GM18498 (cell line): ENCODE data around the gene SENP1.

Experiments used
- ATAC-seq: cut with Tn5 transposase; IDR thresholded peaks from one replicate; pipeline ENCODE4 v1.9.1; 2021; ENCODE audit warnings: mild to moderate bottlenecking, moderate library complexity; ENCODE audit not compliant: unreplicated experiment

Gene SENP1

DNA sequence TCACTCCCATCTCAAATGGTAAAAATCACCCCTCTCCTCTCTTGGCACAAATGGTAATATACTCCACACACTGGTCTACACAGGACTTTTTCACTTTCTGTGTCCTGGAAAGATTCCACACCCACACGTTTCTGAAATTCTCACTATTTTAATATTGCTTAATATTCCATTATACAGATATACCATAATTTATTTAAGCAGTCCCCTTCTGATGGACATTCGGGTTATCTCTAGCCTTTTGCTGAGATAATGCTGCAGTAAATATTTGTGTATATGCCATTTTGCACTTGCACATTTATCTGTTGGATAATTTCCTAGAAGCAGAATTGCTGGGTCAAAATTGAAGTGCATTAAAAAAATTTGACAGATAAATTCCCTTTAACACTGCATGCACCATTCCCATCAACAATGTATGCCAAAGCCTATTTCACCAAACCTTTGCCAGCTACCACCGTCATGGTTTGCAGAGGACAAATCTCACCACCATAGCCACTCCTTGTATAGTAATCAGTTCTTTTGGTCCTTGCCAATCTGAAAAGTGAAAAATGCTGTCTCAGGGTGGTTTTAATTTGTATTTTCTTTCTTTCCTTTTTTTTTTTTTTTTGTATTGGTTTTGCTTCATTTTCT, 86.1 kb downstream of the SENP1 start:
- ATAC-seq: no peak

- no peak for ATAC-seq
Observed at GRCh38 chr12:48018618-48018995, 87.3 kb downstream of the SENP1 start.

DNA sequence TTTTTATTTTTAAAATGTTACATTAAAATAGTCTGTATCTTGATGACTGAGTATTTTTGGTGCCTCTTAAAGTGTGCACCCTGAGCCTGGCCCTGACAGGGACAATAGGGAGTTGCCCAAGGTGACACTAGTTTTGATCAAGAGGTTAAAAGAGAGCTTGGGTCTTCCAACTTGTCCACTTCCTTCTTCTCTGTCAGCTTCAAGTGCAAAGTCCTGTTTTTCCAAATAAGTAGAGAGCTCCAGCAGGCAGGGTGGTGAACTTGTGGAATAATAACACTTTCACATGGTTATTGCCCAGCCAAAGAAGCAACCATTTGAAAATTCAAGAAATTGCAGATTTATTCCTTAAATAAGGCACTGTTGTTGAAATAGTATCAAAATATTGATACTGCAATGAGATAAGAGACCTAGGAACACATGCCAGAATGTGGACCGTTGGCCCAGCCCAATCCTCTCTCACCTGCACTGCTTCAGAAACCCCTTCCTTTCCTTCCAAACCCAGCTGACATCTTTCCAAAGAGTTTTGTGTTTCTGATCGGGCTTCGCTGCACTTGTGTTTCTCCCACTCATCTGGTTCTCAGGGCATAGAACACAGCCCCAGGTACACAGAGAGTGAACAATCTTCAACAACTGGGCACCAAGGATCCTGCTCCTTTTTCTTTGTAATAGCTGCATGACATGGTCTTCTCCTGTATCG, 87.8 kb downstream of the SENP1 start:
- ATAC-seq: no peak

GRCh38 chr12:48017496-48017895, 88.4 kb downstream of the SENP1 start:
- no peak for ATAC-seq

- no peak for ATAC-seq
Observed at GRCh38 chr12:48016373-48017020, 89.4 kb downstream of the SENP1 start.

- no peak for ATAC-seq
Observed at GRCh38 chr12:48015954-48016353, 89.9 kb downstream of the SENP1 start.

GRCh38 chr12:48015129-48015528, 90.8 kb downstream of the SENP1 start:
- no peak for ATAC-seq

GRCh38 chr12:48013287-48013686, 92.6 kb downstream of the SENP1 start:
- no peak for ATAC-seq

DNA sequence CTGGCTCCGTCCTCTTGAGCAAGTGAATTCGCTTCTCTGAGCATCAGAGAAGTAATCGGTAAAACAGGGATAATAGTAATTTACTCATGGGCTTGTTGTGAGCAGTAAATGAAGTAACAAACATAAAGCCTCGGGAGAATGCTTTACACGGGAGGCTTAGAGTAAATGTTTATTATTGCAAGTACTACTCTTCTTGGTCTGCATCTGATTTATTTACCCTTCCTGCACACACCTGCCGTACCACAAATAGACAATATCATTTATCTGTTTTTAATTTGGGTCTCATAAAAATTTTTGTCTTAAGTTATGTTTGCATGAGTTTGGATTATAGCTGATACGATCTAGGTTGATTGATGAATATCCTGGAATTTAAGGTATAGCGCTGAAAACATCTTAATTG, 93.8 kb downstream of the SENP1 start:
- no peak for ATAC-seq

GRCh38 chr12:48010366-48010970, 95.4 kb downstream of the SENP1 start:
- no peak for ATAC-seq

DNA sequence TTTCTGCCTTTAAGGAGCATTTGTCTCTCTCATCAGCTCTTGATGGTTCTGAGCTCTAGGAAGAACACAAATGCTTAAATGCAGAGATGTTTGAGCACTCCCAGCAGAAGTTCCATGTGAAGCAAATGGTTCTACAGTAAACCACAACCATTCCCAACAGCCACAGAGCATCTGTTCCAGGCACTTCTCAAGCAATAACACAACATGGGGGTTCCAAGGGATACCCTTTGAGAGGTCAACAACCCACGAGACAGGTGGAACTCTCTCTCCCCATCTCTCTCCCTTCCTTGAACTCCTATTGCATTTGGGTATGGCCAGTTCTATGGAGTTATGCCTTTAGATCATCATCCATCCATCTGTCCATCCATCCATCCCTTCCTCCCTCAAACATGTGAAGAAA, 96.4 kb downstream of the SENP1 start:
- ATAC-seq: no peak

DNA sequence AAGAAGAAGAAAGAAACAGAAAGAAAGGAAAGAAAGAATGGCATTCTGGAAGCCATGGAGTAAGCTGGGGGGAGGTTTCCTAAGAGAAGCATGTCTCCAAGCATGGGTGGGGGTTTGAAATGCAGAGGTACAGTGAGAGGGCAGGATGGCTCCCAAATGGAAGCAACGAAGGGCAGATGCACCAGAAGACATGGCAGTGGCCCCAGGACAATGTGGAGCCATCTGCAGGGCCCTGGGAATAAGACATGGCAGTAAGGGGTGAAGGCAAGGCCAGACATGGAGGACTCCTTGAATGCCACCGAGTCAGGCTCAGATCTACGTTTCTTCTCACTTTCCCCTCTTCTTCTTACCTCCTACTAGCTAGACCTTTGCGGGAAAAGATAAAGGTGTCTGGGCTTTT, 96.9 kb downstream of the SENP1 start:
- no peak for ATAC-seq

- no peak for ATAC-seq
Observed at GRCh38 chr12:48008349-48008748, 97.5 kb downstream of the SENP1 start.

DNA sequence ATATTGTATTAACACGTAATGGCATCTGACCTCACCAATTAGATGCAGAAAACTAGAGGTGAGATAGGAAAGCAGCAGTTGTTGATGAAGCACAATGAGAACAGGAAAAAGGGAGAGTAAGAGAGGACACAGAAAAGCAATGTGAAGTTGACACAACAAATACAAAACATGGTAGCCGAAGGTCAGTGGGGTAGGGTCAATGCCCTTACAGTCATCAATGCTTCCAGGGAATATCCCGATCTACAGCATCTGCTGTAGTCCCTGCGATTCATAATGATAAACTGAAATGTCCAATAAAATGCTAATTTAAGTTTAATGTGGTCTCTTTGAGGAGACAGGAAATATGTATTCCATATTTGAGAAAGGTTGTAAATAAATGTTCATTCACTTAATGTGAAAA, 98.7 kb downstream of the SENP1 start:
- no peak for ATAC-seq

GRCh38 chr12:48005750-48006021, 100.2 kb downstream of the SENP1 start:
- no peak for ATAC-seq

- ATAC-seq: no peak
Observed at GRCh38 chr12:48005001-48005749, 100.7 kb downstream of the SENP1 start.

DNA sequence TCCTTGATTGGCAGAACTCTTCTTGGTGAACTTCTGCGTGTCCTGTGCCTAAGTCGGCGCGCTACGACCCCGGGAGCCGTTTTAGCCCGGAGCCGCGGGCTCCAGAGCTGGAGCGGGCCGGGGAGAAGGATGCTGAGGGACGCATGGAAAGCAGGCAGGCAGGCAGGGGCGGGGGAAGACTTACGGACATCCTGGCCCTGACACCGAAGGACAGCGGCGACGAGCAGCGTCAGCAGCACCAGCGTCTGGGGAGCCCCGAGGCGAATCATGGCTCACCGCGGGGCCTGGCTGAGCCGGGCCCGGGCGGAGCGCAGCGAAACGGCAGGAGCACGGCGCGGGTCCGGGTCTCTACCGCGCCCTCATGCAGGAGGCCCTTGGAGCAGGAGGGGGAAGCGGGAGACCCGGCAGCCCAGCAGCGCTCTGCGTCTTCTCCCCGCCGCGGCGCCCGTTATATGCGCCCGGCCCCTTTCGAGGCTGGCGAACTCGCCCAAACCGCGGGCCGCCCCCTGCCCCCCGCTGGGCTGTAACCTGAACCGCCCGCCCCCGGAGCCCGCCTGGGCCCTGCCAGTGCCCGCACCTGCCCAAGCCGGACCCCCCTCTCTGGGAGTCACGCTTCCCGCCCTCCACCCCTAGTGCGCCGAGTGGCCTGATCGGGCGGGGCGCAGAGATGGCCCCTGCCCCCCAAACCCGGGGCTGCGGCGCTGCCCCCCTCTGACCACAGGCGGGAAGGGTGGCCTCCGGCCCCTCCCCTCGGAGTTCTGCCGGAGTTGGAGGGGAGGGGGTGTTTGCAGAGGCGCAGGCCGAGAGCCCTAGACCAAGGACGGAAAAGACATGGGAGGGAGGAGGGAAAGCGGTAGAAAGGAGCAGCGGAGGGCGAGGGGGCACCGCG, 101.6 kb downstream of the SENP1 start, which contains the start of gene COL2A1:
Gene COL2A1, minus strand, starts transcription at position 424 of the 889 bp plus-strand sequence. Its CDS starts 155 bp downstream, at position 269.
- no peak for ATAC-seq

- no peak for ATAC-seq
Observed at GRCh38 chr12:48003226-48004052, 102.4 kb downstream of the SENP1 start.

GRCh38 chr12:48002773-48003218, 103.1 kb downstream of the SENP1 start:
- no peak for ATAC-seq

- no peak for ATAC-seq
Observed at GRCh38 chr12:48002414-48002730, 103.5 kb downstream of the SENP1 start.
